Hepatic stellate cell (primary cell): ENCODE data around the gene PRAC2.

ENCODE experiments used
- DNase-seq: peaks from one replicate; pipeline ENCODE4 v3.0.0; 2011; ENCODE audit warnings: low spot score

The PRAC2 gene

DNA sequence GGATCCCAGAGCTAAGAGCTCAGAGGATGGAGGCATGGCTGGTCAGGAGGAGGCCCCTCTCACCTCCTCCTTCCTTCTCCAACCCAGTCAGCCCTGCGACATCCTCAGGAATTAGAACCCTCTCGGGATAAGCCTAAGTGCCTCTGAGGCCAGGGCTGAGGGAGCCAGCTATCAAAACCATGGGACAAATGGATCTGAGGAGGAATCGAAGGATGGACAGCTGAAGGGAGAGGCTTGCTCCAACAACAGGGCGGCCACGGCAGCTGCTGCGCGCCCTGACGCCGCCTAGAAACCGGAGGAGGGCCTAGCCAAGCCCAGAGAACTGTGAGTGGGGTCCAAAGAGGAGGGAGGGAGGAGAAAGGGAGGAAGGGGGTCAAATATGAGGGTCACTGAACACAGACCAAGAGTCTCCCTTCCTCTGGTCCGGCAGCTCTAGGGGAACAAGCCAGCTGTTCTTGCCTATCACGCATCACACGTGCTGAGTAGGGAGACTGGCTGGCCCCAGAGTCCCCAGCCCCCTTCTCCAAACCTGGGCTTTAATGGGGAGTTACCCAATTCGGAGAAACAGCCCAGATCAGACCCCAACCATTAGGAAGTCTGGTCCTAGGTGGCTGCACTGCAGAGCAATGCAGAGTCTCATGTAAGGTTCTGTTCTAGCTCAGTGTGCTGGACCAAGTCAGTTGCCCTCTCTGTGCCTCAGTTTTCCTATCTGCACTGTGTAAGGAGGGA lies 11.5 kb downstream of the PRAC2 start:
- DNase-seq, result no peak

DNA sequence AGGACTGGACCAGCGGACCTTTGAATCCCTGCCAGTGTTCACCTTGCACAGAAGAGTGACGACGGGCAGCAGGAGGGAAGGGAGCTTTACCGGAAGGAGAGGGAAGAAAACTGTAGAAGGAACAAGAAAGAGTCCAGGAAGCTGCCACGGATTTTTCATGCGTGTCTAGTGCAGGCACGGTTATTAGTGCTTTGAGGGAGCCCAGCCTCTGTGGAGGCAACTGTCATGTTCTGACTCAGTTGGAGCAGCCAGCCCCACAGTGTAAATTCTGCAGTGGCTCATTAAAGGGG lies 12.0 kb downstream of the PRAC2 start:
- DNase-seq, result no peak

GRCh38 chr17:48737330-48738043 lies 14.5 kb downstream of the PRAC2 start:
- DNase-seq, result no peak

GRCh38 chr17:48738424-48738802 lies 15.4 kb downstream of the PRAC2 start:
- no peak for DNase-seq

GRCh38 chr17:48738803-48739526 lies 16.0 kb downstream of the PRAC2 start:
- DNase-seq, result no peak

GRCh38 chr17:48740537-48740936 lies 17.6 kb downstream of the PRAC2 start:
- no peak for DNase-seq

DNA sequence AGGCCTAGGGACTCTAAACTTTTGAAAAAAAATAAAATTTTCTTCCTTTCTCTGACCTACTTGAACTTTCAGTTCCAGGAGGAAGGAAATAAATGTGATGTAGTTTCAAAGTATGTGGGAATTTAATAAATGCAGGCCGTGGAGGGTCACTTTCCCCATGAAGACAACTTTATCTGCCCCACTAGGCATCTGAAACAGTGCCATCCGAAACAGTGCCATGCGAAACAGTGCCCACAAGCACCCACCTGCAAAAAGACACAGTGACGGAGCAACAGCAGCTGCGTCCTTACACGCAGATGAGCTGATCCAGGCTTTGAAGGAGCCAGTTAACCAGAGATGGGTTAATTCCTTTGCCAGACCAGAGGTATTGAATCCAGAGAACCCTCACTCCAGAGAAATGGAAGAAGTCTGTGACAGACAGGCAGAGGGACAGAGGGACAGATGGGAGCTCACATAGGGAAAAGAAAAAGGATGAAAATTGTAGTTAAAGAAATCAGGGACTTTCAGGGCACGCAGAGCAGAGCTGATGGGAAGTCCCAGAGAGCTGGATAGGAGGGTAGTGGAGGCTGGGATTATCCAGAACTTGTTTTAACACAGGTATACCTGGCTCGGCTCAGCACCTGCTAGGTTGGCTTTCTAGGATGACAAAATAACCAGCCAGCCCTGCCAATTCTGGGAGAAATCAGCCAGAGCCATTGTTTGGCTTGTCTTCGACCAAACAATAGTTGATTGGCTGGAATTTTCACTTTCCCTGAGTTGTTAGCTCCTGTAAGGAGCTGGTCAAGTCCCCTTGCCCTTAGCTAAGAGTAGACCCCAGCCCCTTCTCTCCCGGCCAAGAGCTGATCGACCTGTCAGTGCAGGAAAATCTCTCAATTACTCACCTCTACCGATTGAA lies 22.6 kb downstream of the PRAC2 start:
- DNase-seq, result no peak

- no peak for DNase-seq
These were observed 24.0 kb downstream of the PRAC2 start for GRCh38 chr17:48746916-48747444.

DNA sequence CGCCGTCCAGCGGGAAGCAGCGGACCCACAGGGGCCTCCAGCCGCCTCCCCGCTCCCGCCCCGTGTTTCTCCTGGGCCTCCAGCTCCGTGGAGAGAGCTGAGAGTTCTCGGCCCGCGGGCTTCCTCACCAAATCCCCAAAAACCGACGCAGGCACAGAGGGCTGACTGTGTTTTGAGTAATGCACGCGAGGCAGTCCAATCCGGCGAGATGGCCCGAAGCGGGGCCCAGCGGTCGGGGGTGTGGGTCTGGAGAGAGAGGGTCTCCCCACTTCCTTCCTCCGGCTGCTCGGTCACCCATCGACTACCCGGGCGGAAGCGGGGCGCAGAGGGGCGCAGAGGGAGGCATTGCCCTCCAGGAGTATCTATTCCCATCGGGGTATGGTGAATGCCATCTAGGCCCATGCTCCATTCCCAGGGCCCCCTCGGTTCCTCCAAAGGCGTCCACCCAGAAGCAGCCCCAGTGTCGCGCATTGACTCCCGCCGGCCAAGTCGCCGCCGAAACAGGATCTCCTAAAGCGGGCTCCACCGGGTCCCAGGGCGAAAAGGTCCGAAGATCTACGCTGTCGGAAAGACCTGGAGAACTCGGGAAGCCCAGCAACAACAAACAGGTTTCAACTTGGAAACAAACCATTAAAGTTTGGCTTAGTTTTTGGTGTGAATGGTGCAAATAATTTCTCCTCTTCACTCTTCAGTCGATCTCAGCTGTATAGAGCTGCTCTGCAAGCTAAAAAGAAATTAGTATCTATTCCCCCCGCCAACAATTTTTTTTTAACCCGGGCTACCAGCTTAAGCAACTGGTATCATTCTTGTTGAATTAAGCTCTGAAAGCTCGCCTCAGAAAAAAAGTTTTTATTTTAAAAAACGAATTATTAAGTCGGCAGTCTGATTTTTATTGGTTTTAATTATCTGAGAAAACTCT lies 24.7 kb downstream of the PRAC2 start:
- DNase-seq, result no peak

GRCh38 chr17:48748718-48749566 lies 26.0 kb downstream of the PRAC2 start:
- DNase-seq, result no peak

DNA sequence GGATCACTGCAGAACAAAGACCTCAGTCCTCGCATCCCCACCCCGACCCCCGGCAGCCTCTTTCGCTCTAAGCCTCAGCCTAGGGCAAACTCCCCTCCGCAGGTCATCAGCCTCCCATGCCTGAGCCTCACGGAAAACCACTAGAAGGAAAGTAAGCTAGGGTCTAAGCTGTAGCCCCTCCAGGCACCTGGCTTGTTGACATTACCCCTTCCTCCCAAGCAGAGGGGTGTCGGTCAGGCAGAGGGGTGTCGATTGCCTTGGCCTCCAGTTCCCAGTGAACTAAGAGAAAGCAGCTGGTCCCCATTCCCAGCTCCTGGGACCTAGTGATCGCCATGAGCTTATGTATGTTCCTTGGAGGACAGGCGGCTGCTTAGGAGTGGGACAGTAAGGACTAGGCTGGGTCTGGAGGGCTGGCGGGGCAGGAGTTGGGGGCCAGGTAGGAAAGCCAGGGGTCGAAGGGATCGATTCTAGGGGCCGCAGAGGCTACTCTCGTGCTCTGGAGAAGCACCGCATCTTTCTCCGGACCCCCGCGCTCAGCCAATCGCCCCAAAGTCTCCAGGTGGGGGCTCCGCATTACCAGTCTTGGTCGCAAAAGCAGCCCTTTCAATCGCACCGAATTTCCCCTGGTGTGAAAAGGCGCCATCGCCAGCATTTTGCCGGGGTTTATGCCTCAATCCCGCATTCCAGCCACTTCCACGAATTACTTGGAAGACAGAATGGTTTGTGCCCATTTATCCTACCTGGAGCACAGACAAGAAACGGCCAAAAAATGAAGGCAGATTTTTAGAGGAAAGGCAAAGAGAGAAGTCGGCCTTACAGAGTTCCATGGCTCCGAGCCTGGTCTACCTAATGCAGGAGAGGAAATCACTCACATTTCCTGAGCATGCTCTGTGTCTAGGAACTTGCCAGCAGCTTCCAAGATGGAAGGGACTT lies 26.9 kb downstream of the PRAC2 start:
- no peak for DNase-seq

GRCh38 chr17:48751172-48751571 lies 28.2 kb downstream of the PRAC2 start:
- no peak for DNase-seq

DNA sequence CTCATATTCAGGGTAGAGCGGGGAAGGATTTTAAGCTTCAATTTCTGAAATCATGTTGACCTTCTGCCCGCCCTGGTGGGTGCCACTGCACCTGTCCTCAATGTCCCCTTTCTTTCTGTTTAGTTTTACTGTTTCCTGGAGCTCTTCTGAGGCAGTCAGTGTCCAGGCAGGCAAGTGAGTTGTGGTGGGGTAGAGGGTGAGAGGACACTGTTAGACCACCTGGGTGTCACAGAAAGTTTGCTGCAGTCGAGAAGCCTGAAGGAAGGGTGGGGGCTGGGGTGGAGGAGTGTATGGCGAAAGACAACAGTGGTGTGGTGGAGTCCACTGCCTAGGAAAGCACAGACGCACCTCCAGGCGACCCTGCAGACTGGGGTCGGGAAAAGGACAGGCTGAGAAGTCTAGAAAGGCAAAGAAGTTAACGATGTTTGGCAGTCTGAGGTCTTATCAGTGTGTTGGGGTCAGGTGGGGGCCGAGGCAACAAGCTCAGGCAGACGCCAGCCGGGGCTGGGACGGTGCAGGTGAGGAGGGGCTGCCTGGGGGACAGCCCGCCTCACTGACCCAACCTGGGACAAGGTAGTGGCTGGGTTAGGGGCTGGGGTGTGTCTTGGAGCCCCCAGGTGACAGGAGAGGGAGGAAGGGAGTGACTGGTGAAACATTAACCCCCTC lies 28.9 kb downstream of the PRAC2 start:
- DNase-seq, result no peak

- DNase-seq, result no peak
These were observed 29.7 kb downstream of the PRAC2 start for GRCh38 chr17:48752399-48753288.

DNA sequence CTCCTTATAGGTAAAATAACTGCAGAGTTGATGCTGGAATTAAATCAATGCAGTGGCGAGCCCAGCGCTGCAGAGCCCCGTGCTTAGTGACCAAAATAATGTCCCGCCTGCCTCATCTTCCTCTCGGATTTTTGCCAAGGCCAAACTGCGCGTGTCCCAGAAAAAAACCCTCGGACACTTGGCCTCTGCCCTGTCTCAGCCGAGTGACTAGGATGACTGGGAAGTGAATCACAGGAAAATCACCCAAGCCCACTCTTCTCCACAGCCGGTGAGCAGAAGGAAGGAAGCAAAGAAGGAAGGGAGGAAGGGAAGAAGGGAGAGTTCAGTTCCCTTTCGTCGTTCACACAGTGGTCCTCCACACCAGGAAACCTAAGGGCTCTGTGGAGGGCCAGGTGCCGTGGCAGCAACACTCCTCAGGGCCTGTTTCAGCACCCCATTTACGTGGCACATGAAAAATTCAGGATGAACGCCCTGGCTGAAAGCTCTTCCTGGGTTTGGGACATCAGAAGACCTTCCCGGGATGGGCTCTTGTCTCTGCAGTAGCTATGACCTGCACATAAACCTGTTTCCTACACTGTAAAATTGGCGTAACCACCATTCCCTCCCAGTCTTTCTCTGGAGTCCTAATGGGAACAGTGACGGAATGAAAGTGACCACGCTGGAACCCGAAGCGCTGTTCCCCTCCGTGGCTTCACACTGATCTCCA lies 31.0 kb downstream of the PRAC2 start:
- peak; percentile 41 for DNase-seq

GRCh38 chr17:48754500-48755261 lies 31.7 kb downstream of the PRAC2 start:
- DNase-seq, result no peak
